ENCODE results near the gene ARHGAP10. TPM values are rescaled to one million over a fixed set of nuclear protein-coding genes. Genes with fewer than 3 reads are reported as not detected.

ARHGAP10 gene
- total and polyA plus RNA-seq, 2 donors (not counting 1 experiment from before 2014, with no cell fraction given): 0.10 to 0.34 TPM

DNA sequence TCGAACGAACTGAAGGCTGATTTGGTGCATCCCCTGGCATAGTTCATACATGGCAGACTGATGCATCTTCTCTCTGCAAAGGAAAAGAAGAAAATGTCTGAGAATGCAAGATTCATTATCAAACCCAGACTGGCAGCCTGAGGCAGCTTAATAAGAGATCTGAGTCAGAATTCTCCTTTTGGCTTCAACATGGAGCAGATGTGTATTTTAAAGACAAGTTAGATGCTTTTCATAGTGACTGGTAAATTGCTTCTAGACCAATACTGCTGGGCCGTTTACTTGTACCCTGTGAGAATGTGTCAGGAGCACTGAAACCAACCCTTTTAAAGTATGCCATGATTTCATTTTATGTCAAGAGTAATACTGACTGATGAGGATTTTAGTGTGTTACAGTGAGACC is 388.3 kb downstream of the ARHGAP10 start:
- no peak overlapping the region for H3K27ac Mint-ChIP-seq
- H3K4me3 Mint-ChIP-seq: no peak overlapping the region

More for the DNA sequence above, 388.3 kb downstream of the ARHGAP10 start:
- Histone ChIP-seq H3K36me3 (replicated peaks in 1 of 2; ENCODE audit: control extremely low read depth in 1 of 2, control insufficient read depth in 1 of 2, extremely low read depth in 1 of 2, insufficient read depth in 2 of 2, low read length in 1 of 2) (no peaks in the 10 kb centered on the region), H3K79me2 (ENCODE audit: control insufficient read depth, insufficient read depth, low read length) (no peaks in the 10 kb centered on the region), H2AFZ (ENCODE audit: insufficient read depth, low read depth, low read length, poor library complexity, severe bottlenecking) (no peak overlapping the region), H3K4me3 (ENCODE audit: control extremely low read depth in 1 of 5, extremely low read depth in 1 of 5, insufficient read depth in 1 of 5, low read depth in 2 of 5, low read length in 4 of 5) (no peak overlapping the region), H3K27ac (ENCODE audit: low read length in 2 of 2) (no peak overlapping the region), H4K20me1 (ENCODE audit: control insufficient read depth, insufficient read depth, low read length, poor library complexity, severe bottlenecking) (no peaks in the 10 kb centered on the region), H3K4me2 (replicated peaks; ENCODE audit: low read depth, low read length, poor library complexity, severe bottlenecking) (no peak overlapping the region), H3K4me1 (ENCODE audit: control insufficient read depth in 2 of 2, insufficient read depth in 2 of 2, low read length in 2 of 2) (no peaks in the 10 kb centered on the region), H3K9ac (ENCODE audit: low read length) (no peak overlapping the region), H3K9me3 (ENCODE audit: control extremely low read depth in 1 of 3, control insufficient read depth in 2 of 3, insufficient read depth in 1 of 3, low read length in 2 of 3) (peaks cover 0 to 18% (median 15%) of the 10 kb centered on the region in 3 donors), H3K27me3 (replicated peaks in 1 of 4; ENCODE audit: control extremely low read depth in 1 of 4, control insufficient read depth in 3 of 4, insufficient read depth in 4 of 4, low read length in 3 of 4) (no peaks in the 10 kb centered on the region)
- 94% methylated on average over 2 of the region's 3 CpGs for WGBS (ENCODE audit: insufficient coverage)
- ChIA-PET CTCF (no interaction called here), POLR2A (no interaction called here)
- intact Hi-C loops (cut with micrococcal nuclease): no loop called here
- no peak for DNase-seq
- Mint-ChIP-seq H3K4me1 (no peaks in the 10 kb centered on the region), H3K9me3 (ENCODE audit: insufficient read depth) (peaks cover 18% of the 10 kb centered on the region), H3K27me3 (no peaks in the 10 kb centered on the region)
- ATAC-seq (ENCODE audit: low read depth): no peak
- TF ChIP-seq EZH2 (IDR thresholded peaks at IDR 0.05; ENCODE audit: borderline replicate concordance, insufficient read depth, low read depth, low read length, poor library complexity, severe bottlenecking): no peak
- TF ChIP-seq, protein P1, sequence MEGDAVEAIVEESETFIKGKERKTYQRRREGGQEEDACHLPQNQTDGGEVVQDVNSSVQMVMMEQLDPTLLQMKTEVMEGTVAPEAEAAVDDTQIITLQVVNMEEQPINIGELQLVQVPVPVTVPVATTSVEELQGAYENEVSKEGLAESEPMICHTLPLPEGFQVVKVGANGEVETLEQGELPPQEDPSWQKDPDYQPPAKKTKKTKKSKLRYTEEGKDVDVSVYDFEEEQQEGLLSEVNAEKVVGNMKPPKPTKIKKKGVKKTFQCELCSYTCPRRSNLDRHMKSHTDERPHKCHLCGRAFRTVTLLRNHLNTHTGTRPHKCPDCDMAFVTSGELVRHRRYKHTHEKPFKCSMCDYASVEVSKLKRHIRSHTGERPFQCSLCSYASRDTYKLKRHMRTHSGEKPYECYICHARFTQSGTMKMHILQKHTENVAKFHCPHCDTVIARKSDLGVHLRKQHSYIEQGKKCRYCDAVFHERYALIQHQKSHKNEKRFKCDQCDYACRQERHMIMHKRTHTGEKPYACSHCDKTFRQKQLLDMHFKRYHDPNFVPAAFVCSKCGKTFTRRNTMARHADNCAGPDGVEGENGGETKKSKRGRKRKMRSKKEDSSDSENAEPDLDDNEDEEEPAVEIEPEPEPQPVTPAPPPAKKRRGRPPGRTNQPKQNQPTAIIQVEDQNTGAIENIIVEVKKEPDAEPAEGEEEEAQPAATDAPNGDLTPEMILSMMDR (IDR thresholded peaks at IDR 0.05): no peak

Small RNAs within 50 kb of the gene (small RNA-seq; reads per million reads assigned to genes)
- gene MIR4799 (ENCODE audit: insufficient read length, low read depth, low replicate concordance) (not detected), gene RN7SL254P (ENCODE audit: insufficient read length, low read depth, low replicate concordance) (not detected), gene RNA5SP165 (ENCODE audit: insufficient read length, low read depth, low replicate concordance) (not detected)

Other genes starting within 250 kb of the ARHGAP10 start
- 25.8 and 27.5 TPM in 2 replicates for gene TMEM184C, start 114.7 kb upstream of the ARHGAP10 start, total RNA-seq
- gene TMEM184C, start 114.7 kb upstream of the ARHGAP10 start, polyA plus RNA-seq: 4.9 and 8.2 TPM in 2 replicates
- 11.0 and 12.3 TPM in 2 replicates for gene PRMT9, start 47.9 kb upstream of the ARHGAP10 start, total RNA-seq
- gene PRMT9, start 47.9 kb upstream of the ARHGAP10 start, polyA plus RNA-seq: 5.6 and 9.1 TPM in 2 replicates

Measured in B cell (primary cell).